Thyroid gland (tissue), 4 donors: ENCODE results near the gene STAP2.

Source experiments
- CTCF ChIP-seq, 6 experiments: fragments of 200-600 bp in 3 of 6; fragments of 450-650 bp in 3 of 6; sonication (generic) in 3 of 6; IDR thresholded peaks; one replicate each; pipeline ENCODE4 v1.5.1; 2016 to 2019; ENCODE audit warnings: antibody characterized with exemption in 6 of 6, mild to moderate bottlenecking in 2 of 6, inconsistent platforms in 1 of 6, moderate library complexity in 1 of 6
- POLR2A ChIP-seq, 2 donors: fragments of 450-650 bp; IDR thresholded peaks; one replicate each; pipeline ENCODE4 v1.6.1; 2017; ENCODE audit warnings: antibody characterized with exemption in 2 of 2, mild to moderate bottlenecking in 2 of 2, moderate library complexity in 1 of 2

- TF ChIP-seq CTCF (IDR thresholded peaks at IDR 0.05) (no peak), POLR2A (IDR thresholded peaks at IDR 0.05) (no peak)
Measured at GRCh38 chr19:4358709-4359626, 20.3 kb upstream of the STAP2 start.
